Measurements from ENCODE around the gene SPINK4. TPM values are rescaled to one million over a fixed set of nuclear protein-coding genes. Genes with fewer than 3 reads are reported as not detected.

SPINK4 gene
- polyA plus RNA-seq, 1 donor (not counting 4 experiments of a cell fraction or from before 2014, with no cell fraction given) = not detected

- no peak overlapping the region for H3K4me3 ChIP-seq (ENCODE audit: control insufficient read depth in 2 of 3, extremely low read depth in 1 of 3, insufficient read depth in 2 of 3, low read depth in 1 of 3, low read length in 3 of 3)
- no peak overlapping the region for H3K27ac ChIP-seq (ENCODE audit: control insufficient read depth, insufficient read depth, low read length)
- no peak overlapping the region for H3K4me2 ChIP-seq (ENCODE audit: control insufficient read depth, extremely low read depth, insufficient read depth, low read depth, low read length)
- H2AFZ ChIP-seq (ENCODE audit: control insufficient read depth, low read length) = no peak overlapping the region
- DNase-seq (ENCODE audit: low read depth, low spot score) (no peak), FAIRE-seq (no peak)
- peaks cover 16% of the 10 kb centered on the region for H3K79me2 ChIP-seq (ENCODE audit: control insufficient read depth, insufficient read depth, low read length)
- no peaks in the 10 kb centered on the region for H3K9me3 ChIP-seq (ENCODE audit: control insufficient read depth, low read depth, low read length)
- peaks cover 11% of the 10 kb centered on the region for H3K4me1 ChIP-seq (ENCODE audit: control insufficient read depth, extremely low read depth, insufficient read depth, low read length)
- H3K9ac ChIP-seq (ENCODE audit: control insufficient read depth, extremely low read depth, insufficient read depth, low read length) = no peak overlapping the region
- dilution Hi-C loops (cut with MboI; ENCODE audit: extremely low pct_ligation_motif_present, low sequenced_read_pairs) = no loop called here
- no peaks in the 10 kb centered on the region for H4K20me1 ChIP-seq (ENCODE audit: control insufficient read depth, extremely low read depth, insufficient read depth, low read length)
- no peaks in the 10 kb centered on the region for H3K27me3 ChIP-seq (ENCODE audit: control insufficient read depth, extremely low read depth, insufficient read depth, low read length)
- TF ChIP-seq EZH2 (IDR thresholded peaks at IDR 0.05; ENCODE audit: low read length) = no peak
- TF ChIP-seq CTCF (optimal IDR thresholded peaks at IDR 0.05 in 1 of 3, IDR thresholded peaks at IDR 0.05 in 1 of 3, conservative IDR thresholded peaks at IDR 0.05 in 1 of 3; ENCODE audit: extremely low read depth in 1 of 3, insufficient read depth in 2 of 3, low read length in 3 of 3) = no peak
- H3K9me1 ChIP-seq (ENCODE audit: control insufficient read depth, extremely low read depth, insufficient read depth, low read length) = no peaks in the 10 kb centered on the region
- H3K36me3 ChIP-seq (ENCODE audit: control insufficient read depth in 2 of 2, extremely low read depth in 1 of 2, insufficient read depth in 2 of 2, low read length in 2 of 2) = peaks cover 20 to 23% of the 10 kb centered on the region in 2 experiments
Measured at GRCh38 chr9:33270146-33270545, 30.2 kb downstream of the SPINK4 start.

- no peak overlapping the region for H3K4me2 ChIP-seq (ENCODE audit: control insufficient read depth, extremely low read depth, insufficient read depth, low read depth, low read length)
- H3K27ac ChIP-seq (ENCODE audit: control insufficient read depth, insufficient read depth, low read length) = no peak overlapping the region
- H3K27me3 ChIP-seq (ENCODE audit: control insufficient read depth, extremely low read depth, insufficient read depth, low read length) = no peaks in the 10 kb centered on the region
- H3K9me1 ChIP-seq (ENCODE audit: control insufficient read depth, extremely low read depth, insufficient read depth, low read length) = no peaks in the 10 kb centered on the region
- dilution Hi-C loops (cut with MboI; ENCODE audit: extremely low pct_ligation_motif_present, low sequenced_read_pairs) = no loop called here
- FAIRE-seq (no peak), DNase-seq (ENCODE audit: low read depth, low spot score) (no peak)
- H3K4me3 ChIP-seq (ENCODE audit: control insufficient read depth in 2 of 3, extremely low read depth in 1 of 3, insufficient read depth in 2 of 3, low read depth in 1 of 3, low read length in 3 of 3) = no peak overlapping the region
- no peaks in the 10 kb centered on the region for H3K79me2 ChIP-seq (ENCODE audit: control insufficient read depth, insufficient read depth, low read length)
- H3K9ac ChIP-seq (ENCODE audit: control insufficient read depth, extremely low read depth, insufficient read depth, low read length) = no peak overlapping the region
- H3K9me3 ChIP-seq (ENCODE audit: control insufficient read depth, low read depth, low read length) = no peaks in the 10 kb centered on the region
- TF ChIP-seq EZH2 (IDR thresholded peaks at IDR 0.05; ENCODE audit: low read length) (no peak), CTCF (optimal IDR thresholded peaks at IDR 0.05 in 1 of 3, IDR thresholded peaks at IDR 0.05 in 1 of 3, conservative IDR thresholded peaks at IDR 0.05 in 1 of 3; ENCODE audit: extremely low read depth in 1 of 3, insufficient read depth in 2 of 3, low read length in 3 of 3) (no peak)
- no peaks in the 10 kb centered on the region for H4K20me1 ChIP-seq (ENCODE audit: control insufficient read depth, extremely low read depth, insufficient read depth, low read length)
- no peaks in the 10 kb centered on the region for H3K4me1 ChIP-seq (ENCODE audit: control insufficient read depth, extremely low read depth, insufficient read depth, low read length)
- no peak overlapping the region for H2AFZ ChIP-seq (ENCODE audit: control insufficient read depth, low read length)
- H3K36me3 ChIP-seq (ENCODE audit: control insufficient read depth in 2 of 2, extremely low read depth in 1 of 2, insufficient read depth in 2 of 2, low read length in 2 of 2) = peaks cover 29 to 30% of the 10 kb centered on the region in 2 experiments
Measured at GRCh38 chr9:33272061-33272460, 32.1 kb downstream of the SPINK4 start.
